T-helper 1 cell treated with Interleukin-12 subunit alpha and Interleukin-12 subunit beta and Interleukin-4 antibody, amounts not matched to agents 30 ng/mL and 1 ng/mL, for 36 hours (primary cell): ENCODE data around the gene MDM1. TPM values are rescaled to one million over a fixed set of nuclear protein-coding genes. Genes with fewer than 3 reads are reported as not detected.

Experiments
- intact Hi-C: fragments of 100-400 bp; cut with micrococcal nuclease; formaldehyde crosslinking; loops from one replicate; pipeline ENCODE4 v1.15.1; 2024
- total RNA-seq: library from RNA; stranded (reverse); gene quantifications from 2 replicates; pipeline ENCODE4 v1.2.3, GENCODE V29; 2022

MDM1 gene
- total RNA-seq, 1 donor from 2014 or later: 30.6 TPM

GRCh38 chr12:68280240-68280639, 51.9 kb downstream of the MDM1 start:
- intact Hi-C loops: no loop called here

DNA sequence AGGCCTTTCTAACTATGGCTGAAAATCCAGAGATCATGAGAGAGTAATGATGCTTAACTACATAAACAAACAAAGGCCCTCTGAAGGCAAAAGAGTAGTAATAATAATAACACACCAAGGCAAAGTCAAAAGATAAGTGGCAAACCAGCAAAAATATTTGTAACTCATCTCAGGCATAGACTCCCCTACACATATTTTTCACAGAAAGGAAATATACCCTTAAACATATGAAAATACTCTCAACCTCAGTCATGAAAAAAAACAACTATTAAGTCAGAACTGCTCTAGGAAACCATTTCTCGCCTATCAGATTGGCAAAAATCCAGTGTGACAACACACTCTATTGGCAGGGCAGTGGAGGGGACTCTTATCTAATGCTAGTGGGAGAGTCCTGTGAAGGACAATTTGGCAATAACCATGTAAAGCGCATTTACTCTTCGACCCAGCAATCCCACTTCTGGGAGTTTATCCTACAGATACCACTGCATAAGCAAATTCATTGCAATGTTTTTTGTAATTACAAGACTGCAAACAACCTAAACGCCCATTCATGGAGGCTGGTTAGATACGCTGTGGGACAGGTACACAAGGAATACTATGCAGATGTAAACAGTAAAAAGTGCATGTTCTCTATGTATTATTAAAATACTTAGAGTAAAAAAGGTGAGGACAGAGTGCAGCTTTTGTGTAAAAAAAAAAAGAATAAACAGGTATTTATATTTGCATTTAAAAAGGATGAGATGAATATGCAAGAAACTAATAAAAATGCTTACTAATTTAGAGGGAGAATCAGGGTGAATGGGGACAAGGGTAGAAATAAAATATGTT, 52.7 kb downstream of the MDM1 start:
- intact Hi-C loops: loop anchor here (5.0 to 10.0 kb wide), 3 partner anchors 102 to 585 kb away; no protein-coding TSS in a partner anchor

DNA sequence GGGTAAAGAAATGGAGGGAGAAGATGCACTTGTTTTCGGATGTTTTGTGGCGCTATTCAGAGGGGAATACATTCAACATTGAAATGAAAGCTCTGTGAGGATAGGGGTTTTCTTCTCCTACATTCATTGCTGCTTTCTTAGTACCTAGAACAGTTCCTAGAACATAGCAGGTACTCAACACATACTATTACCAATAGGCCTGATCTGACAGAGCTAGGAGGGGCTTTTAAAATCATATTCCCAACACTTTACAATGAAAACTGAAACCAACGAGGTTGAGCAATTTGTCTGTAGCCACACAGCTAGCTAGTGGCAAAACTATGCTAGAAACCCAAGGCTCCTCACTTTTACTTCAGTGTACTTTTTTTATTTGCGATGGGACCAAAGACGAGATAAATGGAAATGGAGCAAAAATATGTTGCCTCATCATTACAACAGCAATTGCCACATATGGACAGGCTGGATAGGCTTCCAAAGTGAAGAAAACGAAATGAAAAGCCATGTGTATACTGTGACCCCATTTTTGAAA, 55.7 kb downstream of the MDM1 start:
- intact Hi-C loops: loop anchor here (1.0 to 10.0 kb wide), 5 partner anchors 8 to 582 kb away; no protein-coding TSS in a partner anchor

GRCh38 chr12:68272732-68273131, 59.4 kb downstream of the MDM1 start:
- intact Hi-C loops: loop anchor here (10.0 kb wide), 1 partner anchor 578 kb away; no protein-coding TSS in a partner anchor

- intact Hi-C loops: loop anchor here (10.0 kb wide), 1 partner anchor 577 kb away; no protein-coding TSS in a partner anchor
Observed at GRCh38 chr12:68271346-68271745, 60.8 kb downstream of the MDM1 start.

- intact Hi-C loops: loop anchor here (10.0 kb wide), 1 partner anchor 576 kb away; no protein-coding TSS in a partner anchor
Observed at GRCh38 chr12:68270358-68270757, 61.8 kb downstream of the MDM1 start.

- intact Hi-C loops: loop anchor here (2.0 to 10.0 kb wide), 2 partner anchors 47 to 575 kb away; no protein-coding TSS in a partner anchor
Observed at GRCh38 chr12:68269779-68270178, 62.4 kb downstream of the MDM1 start.

- intact Hi-C loops: loop anchor here (1.0 to 2.0 kb wide), 4 partner anchors 7 to 48 kb away; no protein-coding TSS in a partner anchor
Observed at GRCh38 chr12:68268967-68269366, 63.2 kb downstream of the MDM1 start.

DNA sequence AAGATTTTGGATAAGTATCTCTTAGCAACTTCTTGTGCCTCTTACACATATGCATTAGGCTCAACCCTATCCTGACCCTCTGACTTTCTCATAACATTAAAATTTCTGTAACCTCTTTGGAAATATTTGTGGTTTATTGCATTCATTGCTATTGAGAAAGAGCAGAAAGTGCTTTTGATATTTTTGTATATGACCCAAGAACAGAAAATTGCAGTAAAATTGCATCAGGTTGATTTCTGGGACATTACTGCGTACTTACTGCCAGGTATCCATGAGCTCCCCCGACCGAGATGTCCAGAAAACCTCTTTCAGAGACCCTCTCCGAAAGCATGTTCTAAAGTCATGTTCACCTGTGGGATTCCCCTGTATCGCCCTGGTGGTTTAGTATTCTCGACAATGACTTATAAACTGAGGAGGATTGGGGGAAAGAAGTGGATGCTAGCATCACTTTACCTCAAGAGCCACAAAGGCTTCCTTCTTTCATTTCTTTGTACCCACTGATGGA, 64.2 kb downstream of the MDM1 start:
- intact Hi-C loops: loop anchor here (1.0 to 2.0 kb wide), 4 partner anchors 8 to 49 kb away; no protein-coding TSS in a partner anchor

DNA sequence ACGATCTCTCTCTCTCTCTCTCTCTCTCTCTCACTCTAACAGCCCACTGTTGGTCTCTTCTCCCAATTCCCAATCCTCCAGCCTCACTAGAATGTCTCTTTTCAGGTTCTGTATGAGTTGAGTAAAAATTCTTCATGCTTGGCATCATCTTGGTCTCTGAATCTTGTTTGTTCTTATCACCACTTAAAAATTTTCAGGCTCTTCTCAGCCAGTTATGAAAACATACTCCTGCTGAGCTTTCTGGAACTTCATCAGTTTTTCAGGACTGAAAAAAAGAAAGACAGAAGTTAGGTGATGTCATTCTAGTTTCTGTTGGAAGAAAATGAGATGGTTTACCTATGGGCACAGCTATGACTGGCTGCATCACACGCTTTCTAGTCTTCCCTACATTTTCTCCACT, 67.3 kb downstream of the MDM1 start:
- intact Hi-C loops: no loop called here

DNA sequence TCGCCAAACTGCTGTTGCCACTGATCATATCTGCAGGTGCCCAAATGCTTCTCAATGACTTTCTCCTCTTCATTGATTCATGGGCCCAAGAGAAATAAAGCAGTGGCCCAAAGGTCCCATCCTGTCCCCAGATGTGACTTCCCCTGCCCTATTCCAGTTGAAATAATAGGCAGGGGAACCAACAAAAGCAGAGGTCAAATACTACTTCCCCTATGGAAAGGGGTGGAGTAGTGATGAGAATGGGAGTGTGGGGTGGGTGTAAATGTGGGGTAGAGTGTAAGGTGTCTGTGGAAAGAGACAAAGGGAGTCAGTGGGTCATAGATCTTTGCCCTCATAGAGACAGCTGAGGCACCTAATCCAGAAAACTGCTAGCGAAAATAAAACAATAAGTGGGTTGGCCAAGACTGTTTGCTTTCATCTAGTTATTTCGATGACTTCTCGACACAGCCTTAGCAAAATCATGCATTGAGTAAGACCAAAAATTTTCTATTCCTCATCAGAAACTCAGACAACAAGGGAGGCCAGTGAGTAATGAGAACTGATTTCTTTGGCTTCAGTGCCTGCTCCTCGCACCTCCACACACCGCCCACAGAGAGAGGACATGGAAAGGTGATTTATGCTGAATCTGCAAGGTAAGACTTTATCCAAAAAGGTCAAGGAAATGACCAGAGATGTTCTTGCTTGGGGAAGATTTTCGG, 67.9 kb downstream of the MDM1 start:
- intact Hi-C loops: no loop called here

- intact Hi-C loops: no loop called here
Observed at GRCh38 chr12:68263366-68263765, 68.8 kb downstream of the MDM1 start.

- intact Hi-C loops: loop anchor here (2.0 kb wide), 1 partner anchor 15 kb away; no protein-coding TSS in a partner anchor
Observed at GRCh38 chr12:68261896-68262295, 70.3 kb downstream of the MDM1 start.

DNA sequence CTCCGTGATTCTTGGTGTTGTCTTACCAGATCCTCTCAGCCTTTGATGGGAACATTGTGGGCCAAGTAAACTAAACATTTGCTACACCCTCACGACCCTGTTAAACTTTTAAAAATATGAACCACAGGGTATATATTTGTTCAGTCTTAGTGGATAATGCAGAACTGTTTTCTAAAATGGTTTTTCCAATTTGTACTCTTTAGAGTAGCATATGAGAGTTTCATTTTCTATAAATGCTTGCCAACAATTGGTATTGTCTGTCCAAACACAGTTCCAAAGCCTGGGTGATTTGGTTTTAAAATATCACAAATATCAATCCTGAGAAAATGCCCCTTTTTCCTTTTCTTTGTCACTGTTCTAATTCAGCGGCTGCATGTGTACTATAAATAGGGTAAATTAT, 72.0 kb downstream of the MDM1 start:
- intact Hi-C loops: loop anchor here (2.0 kb wide), 1 partner anchor 17 kb away; no protein-coding TSS in a partner anchor

GRCh38 chr12:68259318-68259940, 72.7 kb downstream of the MDM1 start:
- intact Hi-C loops: loop anchor here (1.0 to 2.0 kb wide), 4 partner anchors 9 to 37 kb away; no protein-coding TSS in a partner anchor

DNA sequence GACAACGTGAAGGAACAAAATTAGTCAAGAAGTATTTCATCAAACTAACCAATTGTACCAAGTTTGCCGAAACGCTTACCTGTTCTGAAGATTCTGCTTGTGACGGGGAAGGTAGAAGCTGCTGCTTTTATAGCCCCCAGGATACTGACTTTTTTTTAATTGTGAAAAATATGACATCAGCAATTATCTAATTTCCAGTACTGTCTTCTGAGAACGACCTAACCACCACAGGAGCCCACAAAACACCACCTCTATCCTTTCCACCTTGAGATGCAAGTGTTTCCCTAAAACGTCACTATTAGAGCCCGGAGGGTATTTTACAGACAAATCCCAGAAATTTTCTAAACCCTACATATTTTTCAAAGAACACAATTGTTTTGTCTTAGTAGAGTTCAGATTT, 78.7 kb downstream of the MDM1 start, which contains the start of gene IL22:
IL22 (minus strand) TSS at position 101 of the 400 bp plus-strand sequence. CDS start 156 bp downstream, outside the sequence.
- intact Hi-C loops: no loop called here

GRCh38 chr12:68252077-68252476, 80.1 kb downstream of the MDM1 start:
- intact Hi-C loops: no loop called here

- intact Hi-C loops: no loop called here
Observed at GRCh38 chr12:68250454-68250853, 81.7 kb downstream of the MDM1 start.

DNA sequence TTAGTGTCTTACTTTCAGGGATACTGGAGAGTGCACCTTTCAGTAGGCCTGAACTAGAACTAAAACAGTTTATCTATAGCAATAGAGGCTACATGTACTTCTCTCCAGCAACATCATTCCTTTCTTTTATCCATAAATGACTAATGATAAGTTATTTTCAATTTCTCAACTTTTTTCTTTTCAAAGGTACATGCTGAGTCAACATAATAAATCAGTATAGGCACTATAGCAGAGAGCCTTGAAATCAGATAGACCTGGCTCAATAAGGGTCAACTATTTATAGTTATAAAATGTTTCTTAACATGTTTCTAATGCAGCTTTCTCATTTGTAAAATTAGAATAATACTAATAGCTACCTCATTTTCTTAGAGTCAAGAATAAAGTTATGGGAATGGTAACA, 84.4 kb downstream of the MDM1 start:
- intact Hi-C loops: loop anchor here (10.0 kb wide), 1 partner anchor 983 kb away; the partner anchor contains the start of gene CAND1

DNA sequence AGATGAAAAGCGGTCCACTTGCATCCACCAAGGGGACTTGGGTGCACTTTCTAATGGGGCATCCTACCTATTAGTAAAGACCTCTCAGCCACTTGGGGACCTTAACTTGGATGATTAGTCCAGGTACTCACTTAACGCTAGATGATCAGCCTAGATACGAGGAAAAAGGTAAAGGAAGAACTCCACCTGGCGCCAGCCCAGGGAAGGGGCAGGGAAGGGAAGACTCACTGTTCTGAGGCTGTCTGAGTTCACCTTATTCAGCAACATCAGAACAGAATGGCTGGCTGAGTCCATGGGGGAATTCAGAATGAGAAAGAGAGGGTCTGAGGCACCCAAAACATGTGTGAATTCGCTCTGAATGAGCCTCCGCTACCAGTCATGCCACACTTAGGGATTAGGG, 85.8 kb downstream of the MDM1 start:
- intact Hi-C loops: loop anchor here (10.0 kb wide), 1 partner anchor 982 kb away; the partner anchor contains the start of gene CAND1
